ENCODE data around the gene SLPI.

- TF ChIP-seq CTCF (conservative IDR thresholded peaks at IDR 0.05), result no peak
- TF ChIP-seq ZFX (IDR thresholded peaks at IDR 0.05), result no peak
Measured at GRCh38 chr20:45257161-45257560, 2.8 kb upstream of the SLPI start.
